GM23338 (cell line): Measurements from ENCODE around the gene FETUB. TPM values are rescaled to one million over a fixed set of nuclear protein-coding genes. Genes with fewer than 3 reads are reported as not detected.

Source experiments
- ATAC-seq: fragments of 200-7000 bp; cut with Tn5 transposase; 3 replicates; pipeline ENCODE4 v1.9.1; 2020
- DNase-seq: peaks from one replicate; pipeline ENCODE4 v3.0.0-alpha.2; 2015; ENCODE audit warnings: low spot score
- H2AFZ ChIP-seq: fragments of 200-600 bp; sonication (generic); 2 replicates; pipeline ENCODE4 v1.8.0; 2016; ENCODE audit warnings: antibody characterized with exemption, mild to moderate bottlenecking, moderate library complexity
- H3F3A ChIP-seq: fragments of 200-600 bp; sonication (generic); replicated peaks from 2 replicates; pipeline ENCODE4 v1.8.0; 2017; ENCODE audit warnings: antibody characterized with exemption, mixed run types, low read depth
- H3K27ac ChIP-seq: fragments of 200-600 bp; sonication (generic); 2 replicates; pipeline ENCODE4 v1.6.1; 2016; ENCODE audit warnings: low read depth
- H3K27me3 ChIP-seq: fragments of 200-600 bp; sonication (generic); 2 replicates; pipeline ENCODE4 v1.8.0; 2016; ENCODE audit warnings: mild to moderate bottlenecking, mixed run types, moderate library complexity; ENCODE audit not compliant: insufficient read depth
- H3K36me3 ChIP-seq: fragments of 200-600 bp; sonication (generic); 2 replicates; pipeline ENCODE4 v1.8.0; 2016; ENCODE audit warnings: mild to moderate bottlenecking; ENCODE audit not compliant: insufficient read depth
- H3K4me1 ChIP-seq: fragments of 200-600 bp; sonication (generic); 2 replicates; pipeline ENCODE4 v1.8.0; 2016; ENCODE audit warnings: mild to moderate bottlenecking, moderate library complexity; ENCODE audit not compliant: insufficient read depth
- H3K4me2 ChIP-seq: fragments of 200-600 bp; sonication (generic); 2 replicates; pipeline ENCODE4 v1.7.1; 2017; ENCODE audit warnings: mixed run types
- H3K4me3 ChIP-seq: fragments of 200-600 bp; sonication (generic); 2 replicates; pipeline ENCODE4 v1.6.1; 2016; ENCODE audit warnings: mixed run types
- H3K79me2 ChIP-seq: fragments of 200-600 bp; sonication (generic); replicated peaks from 2 replicates; pipeline ENCODE4 v1.8.0; 2017; ENCODE audit warnings: mild to moderate bottlenecking; ENCODE audit not compliant: insufficient read depth
- H3K9me2 ChIP-seq: fragments of 200-600 bp; sonication (generic); 2 replicates; pipeline ENCODE4 v1.8.0; 2017; ENCODE audit not compliant: insufficient read depth
- H4K20me1 ChIP-seq: fragments of 200-600 bp; sonication (generic); replicated peaks from 2 replicates; pipeline ENCODE4 v1.8.0; 2017; ENCODE audit warnings: mild to moderate bottlenecking; ENCODE audit not compliant: insufficient read depth
- H3K27ac Mint-ChIP-seq: 2 replicates; pipeline ENCODE4 v1.8.0; 2020; ENCODE audit warnings: inconsistent platforms, mild to moderate bottlenecking, moderate library complexity, mixed read lengths
- H3K27me3 Mint-ChIP-seq: 3 replicates; pipeline ENCODE4 v1.8.0; 2022; ENCODE audit warnings: low read depth, mild to moderate bottlenecking, moderate library complexity, mixed read lengths, inconsistent platforms; ENCODE audit not compliant: insufficient read depth, poor library complexity
- H3K36me3 Mint-ChIP-seq: 3 replicates; pipeline ENCODE4 v1.8.0; 2021; ENCODE audit warnings: low read depth, mild to moderate bottlenecking, inconsistent platforms, moderate library complexity, mixed read lengths
- H3K4me1 Mint-ChIP-seq: 3 replicates; pipeline ENCODE4 v1.8.0; 2020; ENCODE audit warnings: mild to moderate bottlenecking, inconsistent platforms, mixed read lengths
- H3K4me3 Mint-ChIP-seq: 3 replicates; pipeline ENCODE4 v1.8.0; 2021; ENCODE audit warnings: moderate library complexity, mild to moderate bottlenecking, inconsistent platforms, mixed read lengths
- H3K9me3 Mint-ChIP-seq: 3 replicates; pipeline ENCODE4 v1.8.0; 2020; ENCODE audit warnings: moderate library complexity, mild to moderate bottlenecking, inconsistent platforms, mixed read lengths
- CREB1 ChIP-seq: fragments of 250-450 bp; sonication (Bioruptor Pico); IDR thresholded peaks from 2 replicates; pipeline ENCODE4 v1.5.0; 2020; ENCODE audit warnings: low read depth, mild to moderate bottlenecking, moderate library complexity
- EZH2 ChIP-seq: fragments of 200-600 bp; sonication (generic); IDR thresholded peaks from one replicate; pipeline ENCODE4 v1.8.0; 2017; ENCODE audit warnings: antibody characterized with exemption, mild to moderate bottlenecking, low read depth; ENCODE audit not compliant: unreplicated experiment
- EZH2phosphoT487 ChIP-seq: fragments of 200-600 bp; sonication (generic); IDR thresholded peaks from one replicate; pipeline ENCODE4 v1.8.1; 2018; ENCODE audit warnings: antibody characterized with exemption; ENCODE audit not compliant: unreplicated experiment
- JUNB ChIP-seq: IDR thresholded peaks from one replicate; pipeline ENCODE4 v1.6.1; 2016; ENCODE audit warnings: antibody characterized with exemption; ENCODE audit not compliant: unreplicated experiment
- NANOG ChIP-seq: IDR thresholded peaks from 2 replicates; pipeline ENCODE4 v1.6.1; 2016; ENCODE audit warnings: antibody characterized with exemption, borderline replicate concordance
- POLR2AphosphoS5 ChIP-seq: IDR thresholded peaks from 2 replicates; pipeline ENCODE4 v1.6.1; 2016; ENCODE audit warnings: antibody characterized with exemption, low read depth
- STAT1 ChIP-seq: IDR thresholded peaks from one replicate; pipeline ENCODE4 v1.6.1; 2016; ENCODE audit warnings: antibody characterized with exemption; ENCODE audit not compliant: unreplicated experiment
- ZNF114 ChIP-seq: fragments of 250-450 bp; sonication (Bioruptor Pico); IDR thresholded peaks from 2 replicates; pipeline ENCODE4 v1.5.0; 2020; ENCODE audit warnings: mild to moderate bottlenecking, moderate library complexity
- ZNF331 ChIP-seq: fragments of 250-450 bp; sonication (Bioruptor Pico); IDR thresholded peaks from 2 replicates; pipeline ENCODE4 v1.5.0; 2020; ENCODE audit warnings: low read depth, mild to moderate bottlenecking, moderate library complexity
- polyA plus RNA-seq: library from polyadenylated mRNA; unstranded; fragments of >200 nt; fragmentation: Nextera tagmentation; extraction: Ambion mirVana; gene quantifications from 2 replicates; pipeline ENCODE4 v1.2.1, GENCODE V29; 2016
- total RNA-seq: library from RNA; depleted of rRNA; stranded (reverse); fragments of >200 nt; shearing (Covaris generic); gene quantifications from 2 replicates; pipeline ENCODE4 v1.2.3, GENCODE V29; 2014
- TF ChIP-seq, protein P1 (sequence below): IDR thresholded peaks from one replicate; pipeline ENCODE4 v1.6.1; 2018; ENCODE audit warnings: antibody characterized with exemption; ENCODE audit not compliant: unreplicated experiment
- TF ChIP-seq, protein P2 (sequence below): fragments of 250-450 bp; sonication (Bioruptor Pico); IDR thresholded peaks from 2 replicates; pipeline ENCODE4 v1.5.0; 2020; ENCODE audit warnings: mild to moderate bottlenecking, moderate library complexity
- TF ChIP-seq, protein P3 (sequence below): IDR thresholded peaks from 2 replicates; pipeline ENCODE4 v1.6.1; 2016; ENCODE audit warnings: antibody characterized with exemption
- TF ChIP-seq, protein P4 (sequence below), 2 experiments: fragments of 200-600 bp in 1 of 2; sonication (generic) in 1 of 2; conservative IDR thresholded peaks; 2 replicates each; pipeline versions ENCODE4 v1.5.1 to v1.6.1; 2016 to 2017; ENCODE audit warnings: antibody characterized with exemption in 2 of 2, low read depth in 2 of 2, mild to moderate bottlenecking in 2 of 2, moderate library complexity in 1 of 2

The FETUB gene
- total and polyA plus RNA-seq, 2 experiments from 2014 or later = 0.26 TPM; not detected in 1

DNA sequence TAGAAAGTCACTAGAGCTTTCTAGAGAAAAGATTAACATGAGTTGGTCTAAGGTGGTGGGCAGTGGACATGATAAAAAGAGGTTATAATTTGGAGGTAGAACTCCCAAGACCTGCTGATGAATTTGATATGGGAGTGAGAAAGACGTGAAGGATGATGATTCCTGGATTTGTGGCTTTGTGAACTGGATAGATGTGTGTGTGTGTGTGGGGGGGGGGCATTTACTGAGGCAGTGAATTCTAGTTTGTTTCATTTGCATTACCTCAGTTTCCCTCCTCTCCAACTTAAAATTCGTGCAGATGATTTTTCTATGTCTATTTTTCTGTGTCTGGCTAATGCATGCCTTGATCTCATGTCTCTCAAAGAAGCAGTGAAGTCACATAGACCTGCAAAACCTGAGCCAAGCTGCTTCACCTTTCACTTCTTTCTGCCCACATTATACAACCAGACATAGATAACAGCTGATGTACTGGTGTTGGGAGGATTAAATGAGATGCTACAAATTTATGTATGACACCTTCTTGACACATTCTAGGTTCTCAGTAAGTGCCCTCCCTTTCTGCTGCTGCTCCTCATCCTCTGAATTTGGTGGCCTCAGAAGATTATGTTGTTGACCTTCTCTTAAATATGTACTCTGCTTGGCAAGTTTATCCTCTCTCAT lies 17.4 kb upstream of the FETUB start:
- Histone ChIP-seq H4K20me1 (no peaks in the 10 kb centered on the region), H3K4me2 (no peak overlapping the region), H3K9me2 (0 out of 2 replicates have a peak, but pooled peaks cover 14% of the 10 kb centered on the region), H3K27me3 (peaks cover 4% of the 10 kb centered on the region; the same call in 1 of the 2 replicates), H3F3A (no peaks in the 10 kb centered on the region), H3K4me1 (no peaks in the 10 kb centered on the region), H3K27ac (no peak overlapping the region), H3K4me3 (no peak overlapping the region), H3K79me2 (no peaks in the 10 kb centered on the region), H2AFZ (no peak overlapping the region), H3K36me3 (no peaks in the 10 kb centered on the region)
- Mint-ChIP-seq H3K36me3 (no peaks in the 10 kb centered on the region), H3K27ac (no peak overlapping the region), H3K4me3 (no peak overlapping the region), H3K27me3 (peaks cover 4% of the 10 kb centered on the region), H3K9me3 (no peaks in the 10 kb centered on the region), H3K4me1 (no peaks in the 10 kb centered on the region)
- ATAC-seq = no peak
- DNase-seq = no peak
- no peak for TF ChIP-seq NANOG
- TF ChIP-seq, protein P1, sequence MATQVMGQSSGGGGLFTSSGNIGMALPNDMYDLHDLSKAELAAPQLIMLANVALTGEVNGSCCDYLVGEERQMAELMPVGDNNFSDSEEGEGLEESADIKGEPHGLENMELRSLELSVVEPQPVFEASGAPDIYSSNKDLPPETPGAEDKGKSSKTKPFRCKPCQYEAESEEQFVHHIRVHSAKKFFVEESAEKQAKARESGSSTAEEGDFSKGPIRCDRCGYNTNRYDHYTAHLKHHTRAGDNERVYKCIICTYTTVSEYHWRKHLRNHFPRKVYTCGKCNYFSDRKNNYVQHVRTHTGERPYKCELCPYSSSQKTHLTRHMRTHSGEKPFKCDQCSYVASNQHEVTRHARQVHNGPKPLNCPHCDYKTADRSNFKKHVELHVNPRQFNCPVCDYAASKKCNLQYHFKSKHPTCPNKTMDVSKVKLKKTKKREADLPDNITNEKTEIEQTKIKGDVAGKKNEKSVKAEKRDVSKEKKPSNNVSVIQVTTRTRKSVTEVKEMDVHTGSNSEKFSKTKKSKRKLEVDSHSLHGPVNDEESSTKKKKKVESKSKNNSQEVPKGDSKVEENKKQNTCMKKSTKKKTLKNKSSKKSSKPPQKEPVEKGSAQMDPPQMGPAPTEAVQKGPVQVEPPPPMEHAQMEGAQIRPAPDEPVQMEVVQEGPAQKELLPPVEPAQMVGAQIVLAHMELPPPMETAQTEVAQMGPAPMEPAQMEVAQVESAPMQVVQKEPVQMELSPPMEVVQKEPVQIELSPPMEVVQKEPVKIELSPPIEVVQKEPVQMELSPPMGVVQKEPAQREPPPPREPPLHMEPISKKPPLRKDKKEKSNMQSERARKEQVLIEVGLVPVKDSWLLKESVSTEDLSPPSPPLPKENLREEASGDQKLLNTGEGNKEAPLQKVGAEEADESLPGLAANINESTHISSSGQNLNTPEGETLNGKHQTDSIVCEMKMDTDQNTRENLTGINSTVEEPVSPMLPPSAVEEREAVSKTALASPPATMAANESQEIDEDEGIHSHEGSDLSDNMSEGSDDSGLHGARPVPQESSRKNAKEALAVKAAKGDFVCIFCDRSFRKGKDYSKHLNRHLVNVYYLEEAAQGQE = no peak
- TF ChIP-seq EZH2phosphoT487 = no peak
- TF ChIP-seq EZH2 = no peak
- TF ChIP-seq, protein P2, sequence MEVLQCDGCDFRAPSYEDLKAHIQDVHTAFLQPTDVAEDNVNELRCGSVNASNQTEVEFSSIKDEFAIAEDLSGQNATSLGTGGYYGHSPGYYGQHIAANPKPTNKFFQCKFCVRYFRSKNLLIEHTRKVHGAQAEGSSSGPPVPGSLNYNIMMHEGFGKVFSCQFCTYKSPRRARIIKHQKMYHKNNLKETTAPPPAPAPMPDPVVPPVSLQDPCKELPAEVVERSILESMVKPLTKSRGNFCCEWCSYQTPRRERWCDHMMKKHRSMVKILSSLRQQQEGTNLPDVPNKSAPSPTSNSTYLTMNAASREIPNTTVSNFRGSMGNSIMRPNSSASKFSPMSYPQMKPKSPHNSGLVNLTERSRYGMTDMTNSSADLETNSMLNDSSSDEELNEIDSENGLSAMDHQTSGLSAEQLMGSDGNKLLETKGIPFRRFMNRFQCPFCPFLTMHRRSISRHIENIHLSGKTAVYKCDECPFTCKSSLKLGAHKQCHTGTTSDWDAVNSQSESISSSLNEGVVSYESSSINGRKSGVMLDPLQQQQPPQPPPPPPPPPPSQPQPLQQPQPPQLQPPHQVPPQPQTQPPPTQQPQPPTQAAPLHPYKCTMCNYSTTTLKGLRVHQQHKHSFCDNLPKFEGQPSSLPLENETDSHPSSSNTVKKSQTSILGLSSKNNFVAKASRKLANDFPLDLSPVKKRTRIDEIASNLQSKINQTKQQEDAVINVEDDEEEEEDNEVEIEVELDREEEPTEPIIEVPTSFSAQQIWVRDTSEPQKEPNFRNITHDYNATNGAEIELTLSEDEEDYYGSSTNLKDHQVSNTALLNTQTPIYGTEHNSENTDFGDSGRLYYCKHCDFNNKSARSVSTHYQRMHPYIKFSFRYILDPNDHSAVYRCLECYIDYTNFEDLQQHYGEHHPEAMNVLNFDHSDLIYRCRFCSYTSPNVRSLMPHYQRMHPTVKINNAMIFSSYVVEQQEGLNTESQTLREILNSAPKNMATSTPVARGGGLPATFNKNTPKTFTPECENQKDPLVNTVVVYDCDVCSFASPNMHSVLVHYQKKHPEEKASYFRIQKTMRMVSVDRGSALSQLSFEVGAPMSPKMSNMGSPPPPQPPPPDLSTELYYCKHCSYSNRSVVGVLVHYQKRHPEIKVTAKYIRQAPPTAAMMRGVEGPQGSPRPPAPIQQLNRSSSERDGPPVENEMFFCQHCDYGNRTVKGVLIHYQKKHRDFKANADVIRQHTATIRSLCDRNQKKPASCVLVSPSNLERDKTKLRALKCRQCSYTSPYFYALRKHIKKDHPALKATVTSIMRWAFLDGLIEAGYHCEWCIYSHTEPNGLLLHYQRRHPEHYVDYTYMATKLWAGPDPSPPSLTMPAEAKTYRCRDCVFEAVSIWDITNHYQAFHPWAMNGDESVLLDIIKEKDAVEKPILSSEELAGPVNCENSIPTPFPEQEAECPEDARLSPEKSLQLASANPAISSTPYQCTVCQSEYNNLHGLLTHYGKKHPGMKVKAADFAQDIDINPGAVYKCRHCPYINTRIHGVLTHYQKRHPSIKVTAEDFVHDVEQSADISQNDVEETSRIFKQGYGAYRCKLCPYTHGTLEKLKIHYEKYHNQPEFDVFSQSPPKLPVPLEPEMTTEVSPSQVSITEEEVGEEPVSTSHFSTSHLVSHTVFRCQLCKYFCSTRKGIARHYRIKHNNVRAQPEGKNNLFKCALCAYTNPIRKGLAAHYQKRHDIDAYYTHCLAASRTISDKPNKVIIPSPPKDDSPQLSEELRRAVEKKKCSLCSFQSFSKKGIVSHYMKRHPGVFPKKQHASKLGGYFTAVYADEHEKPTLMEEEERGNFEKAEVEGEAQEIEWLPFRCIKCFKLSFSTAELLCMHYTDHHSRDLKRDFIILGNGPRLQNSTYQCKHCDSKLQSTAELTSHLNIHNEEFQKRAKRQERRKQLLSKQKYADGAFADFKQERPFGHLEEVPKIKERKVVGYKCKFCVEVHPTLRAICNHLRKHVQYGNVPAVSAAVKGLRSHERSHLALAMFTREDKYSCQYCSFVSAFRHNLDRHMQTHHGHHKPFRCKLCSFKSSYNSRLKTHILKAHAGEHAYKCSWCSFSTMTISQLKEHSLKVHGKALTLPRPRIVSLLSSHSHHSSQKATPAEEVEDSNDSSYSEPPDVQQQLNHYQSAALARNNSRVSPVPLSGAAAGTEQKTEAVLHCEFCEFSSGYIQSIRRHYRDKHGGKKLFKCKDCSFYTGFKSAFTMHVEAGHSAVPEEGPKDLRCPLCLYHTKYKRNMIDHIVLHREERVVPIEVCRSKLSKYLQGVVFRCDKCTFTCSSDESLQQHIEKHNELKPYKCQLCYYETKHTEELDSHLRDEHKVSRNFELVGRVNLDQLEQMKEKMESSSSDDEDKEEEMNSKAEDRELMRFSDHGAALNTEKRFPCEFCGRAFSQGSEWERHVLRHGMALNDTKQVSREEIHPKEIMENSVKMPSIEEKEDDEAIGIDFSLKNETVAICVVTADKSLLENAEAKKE (CRISPR knock-in tag) = no peak
- TF ChIP-seq ZNF114 (CRISPR knock-in tag) = no peak
- no peak for TF ChIP-seq ZNF331 (CRISPR knock-in tag)
- no peak for TF ChIP-seq JUNB
- TF ChIP-seq CREB1 (CRISPR knock-in tag) = no peak
- TF ChIP-seq STAT1 = no peak
- TF ChIP-seq POLR2AphosphoS5 = no peak
- TF ChIP-seq, protein P3, sequence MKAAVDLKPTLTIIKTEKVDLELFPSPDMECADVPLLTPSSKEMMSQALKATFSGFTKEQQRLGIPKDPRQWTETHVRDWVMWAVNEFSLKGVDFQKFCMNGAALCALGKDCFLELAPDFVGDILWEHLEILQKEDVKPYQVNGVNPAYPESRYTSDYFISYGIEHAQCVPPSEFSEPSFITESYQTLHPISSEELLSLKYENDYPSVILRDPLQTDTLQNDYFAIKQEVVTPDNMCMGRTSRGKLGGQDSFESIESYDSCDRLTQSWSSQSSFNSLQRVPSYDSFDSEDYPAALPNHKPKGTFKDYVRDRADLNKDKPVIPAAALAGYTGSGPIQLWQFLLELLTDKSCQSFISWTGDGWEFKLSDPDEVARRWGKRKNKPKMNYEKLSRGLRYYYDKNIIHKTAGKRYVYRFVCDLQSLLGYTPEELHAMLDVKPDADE = no peak
- TF ChIP-seq, protein P4, sequence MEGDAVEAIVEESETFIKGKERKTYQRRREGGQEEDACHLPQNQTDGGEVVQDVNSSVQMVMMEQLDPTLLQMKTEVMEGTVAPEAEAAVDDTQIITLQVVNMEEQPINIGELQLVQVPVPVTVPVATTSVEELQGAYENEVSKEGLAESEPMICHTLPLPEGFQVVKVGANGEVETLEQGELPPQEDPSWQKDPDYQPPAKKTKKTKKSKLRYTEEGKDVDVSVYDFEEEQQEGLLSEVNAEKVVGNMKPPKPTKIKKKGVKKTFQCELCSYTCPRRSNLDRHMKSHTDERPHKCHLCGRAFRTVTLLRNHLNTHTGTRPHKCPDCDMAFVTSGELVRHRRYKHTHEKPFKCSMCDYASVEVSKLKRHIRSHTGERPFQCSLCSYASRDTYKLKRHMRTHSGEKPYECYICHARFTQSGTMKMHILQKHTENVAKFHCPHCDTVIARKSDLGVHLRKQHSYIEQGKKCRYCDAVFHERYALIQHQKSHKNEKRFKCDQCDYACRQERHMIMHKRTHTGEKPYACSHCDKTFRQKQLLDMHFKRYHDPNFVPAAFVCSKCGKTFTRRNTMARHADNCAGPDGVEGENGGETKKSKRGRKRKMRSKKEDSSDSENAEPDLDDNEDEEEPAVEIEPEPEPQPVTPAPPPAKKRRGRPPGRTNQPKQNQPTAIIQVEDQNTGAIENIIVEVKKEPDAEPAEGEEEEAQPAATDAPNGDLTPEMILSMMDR (conservative IDR thresholded peaks at IDR 0.05; ENCODE audit: low read depth in 2 of 2) = no peak
